Esophagus (tissue), 2 donors: Measurements from ENCODE around the gene FEM1C. TPM values are rescaled to one million over a fixed set of nuclear protein-coding genes. Genes with fewer than 3 reads are reported as not detected.
"Not testable (repeated sequence)": the region's sequence is repeated elsewhere in the genome, so short reads cannot be mapped to it uniquely, and the experiment has no call there.

Experiments
- H3K27ac ChIP-seq, 2 donors: one replicate each; pipeline ENCODE4 v1.5.1; 2013; ENCODE audit warnings: low read depth in 2 of 2, mild to moderate bottlenecking in 2 of 2, inconsistent platforms in 1 of 2, low read length in 1 of 2, moderate library complexity in 1 of 2
- H3K27me3 ChIP-seq, 2 donors: one replicate each; pipeline ENCODE4 v1.6.1; 2013; ENCODE audit warnings: low read length in 2 of 2, control low read depth in 1 of 2, mild to moderate bottlenecking in 1 of 2; ENCODE audit not compliant: insufficient read depth in 2 of 2, control insufficient read depth in 1 of 2
- H3K36me3 ChIP-seq, 2 donors: one replicate each; pipeline ENCODE4 v1.6.1; 2013; ENCODE audit warnings: low read length in 1 of 2; ENCODE audit not compliant: control insufficient read depth in 2 of 2, insufficient read depth in 2 of 2
- H3K4me1 ChIP-seq, 2 donors: one replicate each; pipeline ENCODE4 v1.6.1; 2013; ENCODE audit warnings: low read length in 1 of 2; ENCODE audit not compliant: control insufficient read depth in 2 of 2, insufficient read depth in 2 of 2
- H3K4me3 ChIP-seq, 2 donors: one replicate each; pipeline ENCODE4 v1.5.1; 2013; ENCODE audit warnings: low read length in 2 of 2, mild to moderate bottlenecking in 2 of 2, low read depth in 1 of 2, moderate library complexity in 1 of 2
- H3K9me3 ChIP-seq, 2 donors: one replicate each; pipeline ENCODE4 v1.6.1; 2013; ENCODE audit warnings: mild to moderate bottlenecking in 2 of 2, low read depth in 1 of 2, low read length in 1 of 2, moderate library complexity in 1 of 2; ENCODE audit not compliant: control insufficient read depth in 2 of 2, insufficient read depth in 1 of 2
- WGBS, 2 donors: extraction: QIAGEN DNeasy Blood & Tissue Kit; methylation state at CpG; one replicate each; pipeline ENCODE4 v1.1.7; 2013; 5-methylcytosine and 5-hydroxymethylcytosine counted together
- polyA plus RNA-seq, 2 donors: library from polyadenylated mRNA; stranded (reverse); fragments of 200-250 nt; gene quantifications; one replicate each; pipeline ENCODE4 v1.2.3, GENCODE V29; 2013
- donor health status: healthy with polysubstance abuse.
- donor health status: Bipolar disorder and iron deficiency.

Gene FEM1C
- polyA plus RNA-seq, 2 donors: 4.6 to 6.8 TPM

- H3K36me3 ChIP-seq: no peaks in the 10 kb centered on the region
- WGBS, 2 donors: 69 to 79% methylated on average over 4 of the region's 4 CpGs
- no peaks in the 10 kb centered on the region for H3K9me3 ChIP-seq
- no peaks in the 10 kb centered on the region for H3K27me3 ChIP-seq
- H3K4me3 ChIP-seq: no peak overlapping the region
- H3K27ac ChIP-seq: no peak overlapping the region
- no peaks in the 10 kb centered on the region for H3K4me1 ChIP-seq
These were observed 57.4 kb downstream of the FEM1C start for GRCh38 chr5:115487168-115487567.

- Histone ChIP-seq H3K9me3 (no peaks in the 10 kb centered on the region), H3K4me3 (no peak overlapping the region), H3K36me3 (no peaks in the 10 kb centered on the region), H3K4me1 (no peaks in the 10 kb centered on the region), H3K27me3 (no peaks in the 10 kb centered on the region), H3K27ac (no peak overlapping the region)
- 88 to 96% methylated on average over 2 of the region's 2 CpGs for WGBS, 2 donors
These were observed 57.8 kb downstream of the FEM1C start for GRCh38 chr5:115486728-115487127.

GRCh38 chr5:115484368-115484767 lies 60.2 kb downstream of the FEM1C start:
- Histone ChIP-seq H3K36me3 (no peaks in the 10 kb centered on the region), H3K9me3 (no peaks in the 10 kb centered on the region), H3K27ac (no peak overlapping the region), H3K27me3 (no peaks in the 10 kb centered on the region), H3K4me1 (no peaks in the 10 kb centered on the region), H3K4me3 (no peak overlapping the region)
- 76 to 77% methylated on average over 4 of the region's 4 CpGs for WGBS, 2 donors

- Histone ChIP-seq H3K9me3 (no peaks in the 10 kb centered on the region), H3K27ac (no peak overlapping the region), H3K36me3 (no peaks in the 10 kb centered on the region), H3K4me3 (no peak overlapping the region), H3K27me3 (no peaks in the 10 kb centered on the region), H3K4me1 (no peaks in the 10 kb centered on the region)
These were observed 63.7 kb downstream of the FEM1C start for GRCh38 chr5:115480900-115481299.

GRCh38 chr5:115480271-115480670 lies 64.3 kb downstream of the FEM1C start:
- no peaks in the 10 kb centered on the region for H3K36me3 ChIP-seq
- H3K27me3 ChIP-seq: no peaks in the 10 kb centered on the region
- 81 to 85% methylated on average over 4 of the region's 4 CpGs for WGBS, 2 donors
- H3K4me1 ChIP-seq: no peaks in the 10 kb centered on the region
- no peak overlapping the region for H3K4me3 ChIP-seq
- no peaks in the 10 kb centered on the region for H3K9me3 ChIP-seq
- H3K27ac ChIP-seq: no peak overlapping the region

GRCh38 chr5:115479166-115479873 lies 65.3 kb downstream of the FEM1C start:
- WGBS, 2 donors: 71% methylated on average over 2 of the region's 2 CpGs
- H3K4me1 ChIP-seq, H3K9me3 ChIP-seq, H3K27ac ChIP-seq, H3K4me3 ChIP-seq, H3K36me3 ChIP-seq, H3K27me3 ChIP-seq: not testable (repeated sequence)

- no peaks in the 10 kb centered on the region for H3K36me3 ChIP-seq
- no peaks in the 10 kb centered on the region for H3K4me1 ChIP-seq
- no peaks in the 10 kb centered on the region for H3K9me3 ChIP-seq
- 65 to 80% methylated on average over 2 of the region's 2 CpGs for WGBS, 2 donors
- H3K27ac ChIP-seq: no peak overlapping the region
- no peak overlapping the region for H3K4me3 ChIP-seq
- H3K27me3 ChIP-seq: no peaks in the 10 kb centered on the region
These were observed 66.3 kb downstream of the FEM1C start for GRCh38 chr5:115478281-115478680.

GRCh38 chr5:115477581-115477980 lies 67.0 kb downstream of the FEM1C start:
- no peak overlapping the region for H3K27ac ChIP-seq
- 82 to 83% methylated on average over 7 of the region's 7 CpGs for WGBS, 2 donors
- no peaks in the 10 kb centered on the region for H3K27me3 ChIP-seq
- no peaks in the 10 kb centered on the region for H3K9me3 ChIP-seq
- no peaks in the 10 kb centered on the region for H3K4me1 ChIP-seq
- no peaks in the 10 kb centered on the region for H3K36me3 ChIP-seq
- no peak overlapping the region for H3K4me3 ChIP-seq

- H3K9me3 ChIP-seq: no peaks in the 10 kb centered on the region
- H3K36me3 ChIP-seq: no peaks in the 10 kb centered on the region
- H3K27ac ChIP-seq: no peak overlapping the region
- H3K4me3 ChIP-seq: no peak overlapping the region
- H3K27me3 ChIP-seq: no peaks in the 10 kb centered on the region
- H3K4me1 ChIP-seq: no peaks in the 10 kb centered on the region
These were observed 68.8 kb downstream of the FEM1C start for GRCh38 chr5:115475788-115476187.

- H3K27ac ChIP-seq: no peak overlapping the region
- WGBS, 2 donors: 35 to 41% methylated on average over 6 of the region's 6 CpGs
These were observed 72.1 kb downstream of the FEM1C start for GRCh38 chr5:115472271-115473025.

More at GRCh38 chr5:115472271-115473025, 72.1 kb downstream of the FEM1C start:
- no peaks in the 10 kb centered on the region for H3K9me3 ChIP-seq
- H3K27me3 ChIP-seq: no peaks in the 10 kb centered on the region
- H3K4me3 ChIP-seq: no peak overlapping the region
- no peaks in the 10 kb centered on the region for H3K4me1 ChIP-seq
- H3K36me3 ChIP-seq: no peaks in the 10 kb centered on the region
